ENCODE results near the gene FERMT3.
"Not testable (repeated sequence)": the region's sequence is repeated elsewhere in the genome, so short reads cannot be mapped to it uniquely, and the experiment has no call there.

FERMT3 gene

DNA sequence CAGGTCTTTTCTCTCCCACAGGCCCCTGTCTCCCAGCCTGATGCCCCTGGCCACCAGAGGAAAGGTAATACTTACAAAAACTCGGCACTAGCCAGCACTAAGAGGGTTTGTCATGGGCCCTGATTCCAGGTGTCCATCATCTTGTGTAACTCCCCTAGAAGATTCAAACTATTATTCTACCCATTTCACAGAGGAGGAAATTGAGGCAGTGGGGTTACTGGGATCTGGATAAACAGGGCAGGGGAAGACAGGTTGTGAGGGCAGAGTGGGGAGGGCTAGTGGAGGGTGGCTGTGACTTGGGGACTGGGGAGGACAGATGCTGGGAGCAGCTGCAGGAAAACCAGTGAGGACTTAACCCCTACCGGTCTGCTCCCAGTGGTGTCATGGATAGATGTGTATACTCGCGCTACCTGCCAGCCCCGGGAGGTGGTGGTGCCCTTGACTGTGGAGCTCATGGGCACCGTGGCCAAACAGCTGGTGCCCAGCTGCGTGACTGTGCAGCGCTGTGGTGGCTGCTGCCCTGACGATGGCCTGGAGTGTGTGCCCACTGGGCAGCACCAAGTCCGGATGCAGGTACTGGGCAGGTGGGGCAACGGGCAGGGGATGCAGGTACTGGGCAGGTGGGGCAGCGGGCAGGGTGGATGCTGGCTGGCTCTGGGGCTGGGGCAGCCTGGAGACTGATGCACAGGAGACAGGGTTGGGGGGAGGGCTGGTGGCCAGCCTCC lies 29.1 kb downstream of the FERMT3 start:
- no peak for DNase-seq (ENCODE audit: low read depth)

DNA sequence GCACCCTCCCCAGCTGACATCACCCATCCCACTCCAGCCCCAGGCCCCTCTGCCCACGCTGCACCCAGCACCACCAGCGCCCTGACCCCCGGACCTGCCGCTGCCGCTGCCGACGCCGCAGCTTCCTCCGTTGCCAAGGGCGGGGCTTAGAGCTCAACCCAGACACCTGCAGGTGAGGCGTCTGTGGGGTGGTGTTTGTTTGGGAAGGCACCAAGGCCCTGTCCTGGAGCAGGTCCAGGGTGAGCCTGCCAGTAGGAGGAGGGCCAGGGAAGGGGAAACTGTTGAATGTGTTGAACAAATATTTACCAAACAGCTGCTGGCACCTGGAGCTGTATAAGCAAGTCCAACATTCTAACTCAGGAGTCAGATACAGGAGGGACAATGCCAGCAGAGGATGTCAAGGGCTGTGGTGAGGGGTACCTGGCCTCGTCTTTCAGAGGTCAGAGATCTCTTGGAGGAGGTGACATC lies 31.0 kb downstream of the FERMT3 start:
- DNase-seq (ENCODE audit: low read depth): no peak

DNA sequence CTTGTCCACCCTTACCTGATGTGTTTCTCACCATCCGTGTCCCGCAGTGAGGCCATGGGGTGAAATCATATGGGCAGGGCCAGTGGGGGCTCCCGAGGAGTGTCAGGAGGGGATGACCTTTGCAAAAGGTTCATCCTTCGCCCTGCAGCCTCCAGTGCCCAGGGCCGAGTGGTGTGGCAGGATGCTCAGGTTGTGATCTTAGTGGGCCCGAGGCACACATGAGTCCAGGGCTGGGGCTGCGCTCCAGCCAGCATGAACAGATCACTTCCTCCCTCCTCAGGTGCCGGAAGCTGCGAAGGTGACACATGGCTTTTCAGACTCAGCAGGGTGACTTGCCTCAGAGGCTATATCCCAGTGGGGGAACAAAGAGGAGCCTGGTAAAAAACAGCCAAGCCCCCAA lies 31.6 kb downstream of the FERMT3 start:
- no peak for DNase-seq (ENCODE audit: low read depth)

DNA sequence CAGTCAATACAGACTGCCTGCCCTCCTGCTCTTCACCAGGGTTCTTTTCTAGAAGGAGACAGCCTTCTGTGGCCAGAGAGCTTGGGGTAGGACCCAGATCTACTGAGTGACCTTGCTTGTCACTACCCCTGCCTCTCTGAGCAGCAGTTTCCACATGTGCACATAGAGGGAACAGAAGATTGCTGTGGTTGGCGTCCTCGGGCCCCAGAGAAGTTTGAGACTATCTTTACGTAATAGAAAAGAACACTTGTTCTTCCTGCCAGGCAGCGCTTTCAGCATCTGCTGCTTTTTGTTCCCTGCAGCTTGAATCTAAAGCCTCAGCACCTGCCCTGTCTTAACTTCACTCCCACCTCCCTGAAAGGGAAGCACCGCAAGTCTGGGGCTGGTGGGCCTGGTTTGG lies 32.5 kb downstream of the FERMT3 start:
- no peak for DNase-seq (ENCODE audit: low read depth)

DNA sequence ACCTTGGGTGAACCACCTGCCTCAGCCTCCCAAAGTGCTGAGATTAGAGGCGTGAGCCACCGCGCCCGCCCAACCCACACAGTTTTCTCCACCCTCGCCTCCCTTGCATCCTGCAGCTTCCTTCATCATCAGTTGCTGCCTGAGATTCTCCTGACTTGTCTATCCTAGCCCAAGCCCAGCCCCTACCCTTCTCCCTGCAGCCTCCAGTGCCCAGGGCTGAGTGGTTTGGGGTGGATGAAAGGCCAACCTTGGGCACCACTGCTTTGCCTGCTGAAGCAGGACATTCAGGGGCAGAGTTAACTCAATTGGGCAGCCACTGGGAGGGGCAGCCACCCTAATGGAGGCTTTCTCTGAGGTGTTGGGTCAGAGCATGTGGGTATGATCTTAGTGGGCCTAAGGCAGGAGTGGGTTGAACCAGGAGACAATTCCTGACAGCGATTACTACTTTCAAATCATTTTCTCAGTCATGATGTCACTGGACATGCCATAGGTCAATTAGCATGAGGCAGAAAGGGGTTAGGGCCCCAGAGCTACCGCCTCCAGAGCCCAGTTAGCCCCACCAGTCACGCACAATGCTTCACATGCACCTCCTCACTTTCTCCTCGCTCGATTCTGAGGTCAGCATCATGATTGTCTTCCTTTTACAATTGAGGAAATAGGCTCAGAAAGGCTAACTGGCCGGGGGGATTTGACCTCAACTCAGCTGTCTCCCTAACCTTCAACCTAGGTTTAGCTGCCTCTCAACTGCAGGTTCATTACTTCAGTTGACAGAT lies 33.3 kb downstream of the FERMT3 start:
- DNase-seq (ENCODE audit: low read depth): no peak

DNA sequence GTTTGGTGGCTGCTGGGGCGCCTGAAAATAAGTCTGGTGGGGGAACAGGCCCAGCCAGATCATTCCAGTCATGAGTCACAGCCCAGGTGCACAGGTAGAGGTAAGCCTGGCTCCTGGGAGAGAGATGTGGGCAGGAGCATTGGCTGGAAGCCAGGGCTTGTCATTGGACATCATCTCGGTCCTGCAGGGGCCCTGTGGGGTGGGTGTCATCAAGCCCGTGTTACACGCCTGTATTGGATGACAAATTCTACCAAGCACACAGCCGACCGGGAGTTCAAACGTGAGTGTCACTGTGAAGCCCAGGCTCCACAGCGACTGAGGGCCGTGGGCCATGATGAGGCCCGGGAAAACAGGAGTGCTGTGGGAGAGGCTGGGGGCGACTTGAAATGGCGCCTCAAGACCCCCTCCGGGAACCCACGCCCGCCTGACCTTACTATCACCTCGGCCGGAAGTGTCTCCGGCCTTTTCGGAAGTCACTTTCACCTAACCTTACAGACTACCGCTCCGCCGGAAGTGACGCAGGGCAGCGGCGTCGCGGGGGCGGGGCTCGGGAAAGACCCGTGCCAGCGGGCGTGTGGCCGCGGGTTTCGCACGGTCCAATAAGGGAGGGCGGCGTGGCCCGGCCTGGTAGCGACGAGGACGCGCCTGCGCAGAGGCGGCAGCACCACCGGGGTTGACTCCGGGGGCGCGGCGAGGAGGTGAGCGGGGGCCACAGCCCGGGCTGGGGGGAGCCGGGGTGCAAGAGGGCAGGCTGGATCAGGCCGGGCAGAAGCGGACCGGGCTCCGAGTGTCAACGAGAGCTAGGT lies 34.1 kb downstream of the FERMT3 start, which contains the start of gene FKBP2:
FKBP2 (plus strand) TSS at position 661 of the 806 bp plus-strand sequence. CDS start 1,293 bp downstream, outside the sequence.
- DNase-seq (ENCODE audit: low read depth): peak; percentile 96

DNA sequence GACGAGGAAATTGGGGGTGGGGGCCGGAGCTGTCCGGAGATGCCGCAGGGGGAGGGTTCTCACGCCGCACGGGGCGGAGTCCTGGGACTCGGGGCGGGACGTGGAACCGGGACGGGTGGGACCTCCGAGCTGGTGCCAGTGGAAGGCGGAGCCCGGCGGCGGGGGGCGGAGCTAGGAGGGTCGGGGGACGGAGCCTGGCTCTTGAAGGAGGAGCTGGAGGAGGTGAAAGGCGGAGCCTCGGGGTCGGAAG lies 34.6 kb downstream of the FERMT3 start:
- DNase-seq (ENCODE audit: low read depth): peak; percentile 99

DNA sequence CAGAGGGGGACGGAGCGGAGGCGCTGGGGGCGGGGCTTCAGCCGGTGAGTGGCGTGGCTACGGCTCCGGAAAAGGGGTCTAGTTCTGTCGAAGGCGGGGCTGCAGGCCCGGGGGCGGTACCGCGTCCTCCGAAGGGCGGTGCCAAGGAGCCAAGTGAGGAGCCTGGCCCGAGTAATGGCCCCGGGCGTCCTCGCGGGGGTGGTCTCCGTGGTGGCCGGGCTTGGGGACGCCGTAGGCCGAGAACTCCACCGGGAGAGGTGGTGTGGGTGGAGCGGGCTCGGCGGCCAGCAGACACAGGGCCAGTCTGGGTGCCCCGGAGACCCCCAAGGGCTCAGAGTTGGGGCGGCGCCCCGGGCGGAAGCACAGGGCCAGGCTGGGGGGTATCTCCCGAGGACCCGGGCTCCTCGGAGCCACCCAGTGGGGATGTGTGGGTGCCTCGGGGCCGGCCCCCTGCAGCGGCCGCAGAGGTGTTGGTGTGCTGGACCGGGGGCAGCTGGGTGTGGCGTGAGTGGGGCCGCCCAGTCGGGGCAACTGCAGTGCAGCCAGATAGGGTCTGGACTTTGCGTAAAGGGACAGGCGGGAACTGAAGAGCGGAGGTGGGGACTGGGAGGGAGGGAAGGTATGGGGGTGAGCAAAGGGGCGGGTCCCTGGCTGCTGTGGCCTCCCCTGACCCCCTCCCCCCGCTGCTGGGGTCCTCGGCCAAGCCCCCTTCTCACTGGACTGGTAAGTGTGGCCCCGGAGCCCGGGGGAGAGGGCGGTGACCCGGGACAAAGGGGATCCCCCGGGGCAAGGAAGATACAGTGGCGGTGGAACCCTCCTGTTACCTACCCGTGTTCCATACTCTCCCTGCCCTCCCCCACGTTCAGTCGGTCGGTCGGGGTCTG lies 35.2 kb downstream of the FERMT3 start:
- DNase-seq (ENCODE audit: low read depth): no peak

DNA sequence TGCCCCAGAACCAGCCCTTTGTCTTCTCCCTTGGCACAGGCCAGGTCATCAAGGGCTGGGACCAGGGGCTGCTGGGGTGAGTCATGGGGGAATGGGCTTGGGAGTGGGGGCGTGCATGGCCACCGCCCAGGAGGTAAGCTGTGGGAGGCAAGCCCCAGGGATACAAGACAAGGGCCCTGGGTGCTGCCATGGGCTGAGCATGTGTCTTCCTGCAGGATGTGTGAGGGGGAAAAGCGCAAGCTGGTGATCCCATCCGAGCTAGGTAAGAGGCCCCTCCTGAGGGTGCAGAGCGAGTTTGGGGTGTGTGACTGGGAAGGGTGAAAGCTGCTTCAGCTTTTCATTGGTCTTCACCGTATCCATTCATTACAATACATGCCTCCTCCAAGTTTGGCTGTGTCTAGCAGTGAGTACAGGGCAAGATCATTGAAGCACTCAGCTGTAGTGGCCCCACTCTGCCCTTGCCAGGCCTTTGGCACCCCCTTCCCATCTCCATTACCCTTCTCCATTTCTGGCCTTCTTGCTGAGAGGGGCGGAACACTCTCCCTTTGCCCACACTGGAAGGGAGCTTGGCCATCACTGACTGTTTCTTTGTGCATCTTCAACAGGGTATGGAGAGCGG lies 36.8 kb downstream of the FERMT3 start:
- no peak for DNase-seq (ENCODE audit: low read depth)

DNA sequence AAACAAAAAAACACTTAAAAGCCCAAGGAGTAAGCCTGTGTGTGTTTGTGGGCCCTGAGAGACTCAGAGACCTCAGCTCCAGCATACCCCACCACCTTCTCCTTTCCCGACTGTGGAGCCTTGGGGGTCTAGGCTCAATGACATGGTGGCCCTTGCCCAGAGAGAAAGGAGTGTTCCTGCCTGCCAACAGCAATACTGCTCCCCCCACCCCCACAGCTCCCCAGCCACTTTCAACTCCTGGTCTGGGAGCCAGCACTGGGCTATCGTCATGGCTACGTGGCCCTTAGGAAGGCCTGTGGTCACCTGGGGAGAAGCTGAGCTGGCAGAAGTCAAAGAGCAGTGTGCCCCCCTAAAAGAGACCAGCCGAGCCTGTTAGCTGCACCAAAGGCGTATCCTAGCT lies 37.6 kb downstream of the FERMT3 start:
- DNase-seq (ENCODE audit: low read depth): no peak

DNA sequence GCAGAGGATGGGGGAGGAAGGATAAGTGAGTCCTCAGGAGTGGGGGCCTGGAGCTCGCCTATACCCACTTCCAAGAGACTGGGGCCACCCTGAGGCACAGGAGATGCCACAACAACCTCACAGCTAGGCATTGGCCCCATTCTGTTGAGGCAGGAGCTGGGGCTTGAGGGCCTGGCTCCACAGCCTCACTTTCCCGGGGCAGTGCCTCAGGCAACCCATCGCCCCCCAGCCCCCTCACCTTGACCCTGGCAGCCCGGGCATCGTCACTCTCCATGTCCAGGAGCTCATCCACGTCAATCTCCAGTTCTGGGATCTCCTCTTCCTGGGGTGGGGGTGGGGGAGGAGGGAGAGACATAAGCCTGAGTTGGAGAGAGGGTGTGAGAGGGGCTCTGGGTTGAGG lies 38.4 kb downstream of the FERMT3 start:
- no peak for DNase-seq (ENCODE audit: low read depth)

DNA sequence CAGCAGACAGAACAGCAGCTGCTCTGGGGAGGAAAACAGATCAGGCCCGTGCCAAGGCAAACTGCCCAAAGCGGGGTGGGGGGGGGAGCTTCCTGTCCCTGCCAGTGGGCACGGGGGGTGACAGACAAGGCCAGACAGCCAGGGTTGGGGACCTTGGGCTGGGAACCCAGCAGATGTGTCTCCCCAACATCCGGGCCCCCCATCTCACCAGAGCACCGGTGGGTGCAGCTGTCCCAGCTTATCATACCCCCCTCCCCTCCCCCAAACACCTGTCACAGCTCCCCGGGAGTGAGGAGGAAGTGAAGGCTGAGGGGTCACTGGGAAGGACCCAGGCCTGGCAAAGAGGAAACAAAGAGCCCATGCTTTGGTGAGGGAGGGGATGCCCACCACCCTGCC lies 38.9 kb downstream of the FERMT3 start:
- DNase-seq (ENCODE audit: low read depth): no peak

DNA sequence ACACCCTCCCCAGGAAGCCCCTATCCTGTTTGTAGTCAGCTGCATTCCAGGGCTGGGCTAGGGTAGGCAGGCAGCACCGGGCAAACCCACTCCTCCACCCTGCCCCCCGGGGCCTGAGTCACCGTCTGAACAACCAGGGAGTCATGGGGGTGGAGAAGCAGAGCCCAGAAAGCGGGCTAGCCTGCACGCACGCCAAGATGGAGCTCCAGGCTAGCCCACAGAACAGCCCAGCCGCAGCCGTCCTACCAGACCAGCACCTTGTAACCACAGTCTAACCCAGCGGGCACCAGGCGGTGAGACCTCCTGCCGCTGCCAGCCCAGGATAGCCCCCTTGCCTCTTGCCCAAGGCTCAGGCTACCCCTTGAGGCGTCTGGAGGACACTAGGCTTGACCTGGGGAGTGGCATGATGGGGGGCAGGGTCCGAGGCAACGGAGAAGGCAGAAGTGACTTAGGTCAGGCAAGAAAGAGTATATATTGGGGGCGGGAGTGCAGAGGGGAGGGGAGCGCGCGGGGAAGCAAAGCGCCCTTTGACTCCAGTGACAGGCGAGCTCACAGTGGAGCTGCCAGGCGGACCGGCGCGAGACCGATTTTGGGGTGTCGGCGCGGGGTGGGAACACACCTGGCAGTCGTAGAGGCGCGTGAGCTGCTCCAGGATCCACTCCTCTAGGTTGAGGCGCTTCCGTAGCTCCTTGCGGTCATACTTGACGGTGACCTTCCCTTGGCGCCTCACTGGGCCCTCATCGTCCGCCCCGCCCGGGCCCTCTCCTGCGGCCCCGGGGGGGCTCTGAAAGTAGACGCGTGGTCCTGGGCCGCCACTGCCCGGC lies 39.5 kb downstream of the FERMT3 start:
- DNase-seq (ENCODE audit: low read depth): no peak

DNA sequence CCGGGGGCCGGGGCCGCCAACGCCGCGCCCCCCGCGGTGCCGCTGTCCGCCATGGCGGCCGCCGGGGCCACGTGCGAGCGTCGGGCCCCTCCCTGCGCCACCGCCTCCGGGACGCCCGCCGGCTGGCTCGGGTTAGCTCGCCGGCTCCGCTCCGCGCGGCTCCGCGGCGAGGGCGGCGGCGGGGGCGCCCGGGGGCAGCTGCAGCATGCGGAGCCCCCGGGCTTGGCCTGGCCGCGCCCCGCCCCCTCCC lies 40.0 kb downstream of the FERMT3 start:
- DNase-seq (ENCODE audit: low read depth): not testable (repeated sequence)

DNA sequence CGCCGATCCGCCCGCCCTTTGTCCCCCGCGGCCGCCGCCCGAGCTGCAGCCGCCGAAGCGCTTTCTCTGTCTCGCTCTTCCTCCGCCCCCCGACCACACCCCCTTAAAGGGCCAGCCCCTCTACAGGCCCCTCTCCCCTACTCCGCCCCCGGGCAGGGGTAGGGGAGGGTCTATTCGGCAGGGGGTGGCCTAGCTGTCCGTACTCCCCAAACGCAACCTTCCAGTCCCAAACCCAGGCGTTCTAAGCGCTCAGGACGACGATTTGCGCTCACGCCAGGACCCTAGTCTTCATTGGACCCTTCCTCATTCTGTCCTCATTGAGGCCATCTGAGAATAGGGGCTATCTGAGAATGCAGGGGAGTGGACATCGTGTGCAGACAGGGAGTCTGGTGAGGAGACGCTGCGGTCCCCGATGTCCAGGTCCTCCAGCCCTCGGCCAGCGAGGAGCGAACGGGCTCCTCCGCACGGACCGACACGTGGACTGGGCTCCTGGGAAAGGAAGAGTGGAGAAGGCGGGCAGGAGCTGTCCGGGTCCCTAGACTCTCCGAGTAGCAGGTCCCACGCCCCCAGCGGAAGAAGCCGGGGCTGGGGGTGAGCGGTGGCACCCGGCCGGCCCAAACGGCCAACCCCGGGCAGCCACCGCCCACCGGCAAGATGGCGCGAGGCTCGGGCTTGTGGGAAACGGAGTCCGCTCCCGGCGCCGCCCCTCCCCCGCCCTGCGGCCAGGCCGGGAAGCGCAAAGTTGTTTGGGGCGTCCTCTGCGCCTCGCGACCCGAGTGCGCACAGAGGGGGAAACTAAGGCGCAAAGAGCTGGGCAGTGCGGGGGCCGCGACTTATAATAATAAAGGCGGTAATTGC lies 40.6 kb downstream of the FERMT3 start, which contains the start of gene PPP1R14B:
PPP1R14B (minus strand) TSS at position 73 of the 858 bp plus-strand sequence. CDS start 270 bp downstream, outside the sequence.
- DNase-seq (ENCODE audit: low read depth): no peak

DNA sequence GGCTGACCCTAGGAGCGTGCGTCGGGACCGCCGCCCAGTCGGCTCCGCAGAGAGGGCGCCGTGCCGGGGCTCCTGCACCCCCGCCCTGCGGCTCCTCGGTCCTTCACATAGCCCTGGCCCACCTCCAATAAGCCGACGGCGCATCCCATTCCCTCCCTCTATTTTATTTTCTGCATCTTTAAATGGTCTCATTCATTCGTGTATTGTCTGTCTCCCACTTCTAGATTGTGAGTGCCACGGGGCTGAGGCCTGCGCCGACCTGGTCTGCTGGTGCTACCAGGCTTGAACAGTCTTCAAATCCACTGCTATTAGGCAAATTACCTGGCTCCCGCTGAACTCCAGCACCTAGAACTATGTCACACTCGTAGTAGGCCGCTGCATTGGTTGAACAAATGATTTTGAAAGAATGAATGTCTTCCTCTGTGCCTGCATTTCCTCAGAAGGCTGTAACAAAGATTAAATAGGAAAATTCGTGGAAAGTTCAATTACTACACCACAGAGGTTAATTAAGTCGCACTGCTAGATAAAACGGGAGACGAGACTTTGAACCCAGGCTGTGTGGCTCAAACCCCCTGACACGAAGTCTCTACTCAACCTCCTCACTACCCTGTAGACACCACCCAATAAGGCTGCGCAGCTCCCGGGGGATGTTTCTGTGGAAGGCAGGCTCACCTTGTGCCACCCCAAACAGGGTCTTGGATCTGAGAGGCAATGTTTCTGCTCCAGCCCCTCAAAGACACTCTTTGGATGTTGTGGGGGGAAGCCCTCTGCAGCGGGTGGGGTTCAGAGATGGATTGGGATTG lies 41.4 kb downstream of the FERMT3 start:
- DNase-seq (ENCODE audit: low read depth): no peak

DNA sequence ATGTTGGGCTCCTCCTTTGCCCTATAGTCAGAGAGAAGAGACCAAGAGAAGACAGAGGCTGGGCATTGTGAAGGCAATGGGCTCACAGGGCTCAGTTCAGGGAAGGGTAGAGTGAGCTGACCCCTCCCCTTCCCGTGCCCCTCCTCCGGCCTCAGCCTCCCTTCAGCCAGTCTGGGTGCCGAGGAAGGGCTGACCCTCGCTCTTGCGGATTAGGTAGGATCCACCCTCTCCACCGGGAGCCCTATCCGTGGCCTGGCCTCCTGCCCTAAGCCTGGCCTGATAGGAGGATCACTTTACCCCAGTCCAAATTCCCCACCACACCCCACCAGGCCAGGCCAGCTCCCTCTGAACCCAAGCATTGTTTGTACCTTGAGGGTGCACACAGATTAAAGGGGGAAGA lies 42.1 kb downstream of the FERMT3 start:
- no peak for DNase-seq (ENCODE audit: low read depth)

DNA sequence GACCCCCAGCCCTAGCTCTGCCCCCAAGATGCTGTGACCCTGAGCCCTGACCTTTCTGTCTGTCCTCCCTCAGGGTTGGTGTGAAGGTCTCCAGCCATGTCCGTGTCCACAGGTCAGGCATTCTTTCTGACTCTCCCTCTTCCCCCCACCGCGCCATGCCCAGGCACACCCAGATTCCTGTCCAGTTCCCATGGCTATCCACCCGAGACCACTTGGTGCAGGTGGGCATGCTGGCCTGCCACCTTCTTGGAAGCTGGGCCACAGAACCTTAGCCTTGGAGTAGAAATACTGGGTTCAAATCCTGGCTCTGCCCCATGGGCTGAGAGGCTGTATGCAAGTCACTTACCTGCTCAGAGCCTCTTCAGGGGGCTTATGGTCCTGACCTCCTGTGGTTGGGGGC lies 42.5 kb downstream of the FERMT3 start:
- no peak for DNase-seq (ENCODE audit: low read depth)

All from stimulated activated CD8-positive, alpha-beta memory T cell treated with anti-CD3 and anti-CD28 coated beads, Interleukin-12 subunit alpha, Interleukin-12 subunit beta, amount 100 ng/mL, for 1 hour (primary cell).